Hepatocyte (in vitro differentiated cells): ENCODE results near the gene SCG5. TPM values are rescaled to one million over a fixed set of nuclear protein-coding genes. Genes with fewer than 3 reads are reported as not detected.

ENCODE experiments used
- DNase-seq: peaks from one replicate; pipeline ENCODE4 v3.0.0-alpha.2; 2016; ENCODE audit warnings: low spot score
- H2AFZ ChIP-seq: fragments of 200-600 bp; sonication (generic); 2 replicates; pipeline ENCODE4 v1.6.0; 2016; ENCODE audit warnings: antibody characterized with exemption, mild to moderate bottlenecking
- H3K27ac ChIP-seq: fragments of 200-600 bp; sonication (generic); 2 replicates; pipeline ENCODE4 v1.5.1; 2016; ENCODE audit warnings: mild to moderate bottlenecking
- H3K27me3 ChIP-seq: fragments of 200-600 bp; sonication (generic); 2 replicates; pipeline ENCODE4 v1.6.1; 2016
- H3K36me3 ChIP-seq: fragments of 200-600 bp; sonication (generic); replicated peaks from 2 replicates; pipeline ENCODE4 v1.5.1; 2016; ENCODE audit warnings: low read depth; ENCODE audit not compliant: insufficient read depth
- H3K4me1 ChIP-seq: fragments of 200-600 bp; sonication (generic); 2 replicates; pipeline ENCODE4 v1.5.1; 2016; ENCODE audit warnings: mild to moderate bottlenecking, moderate library complexity; ENCODE audit not compliant: insufficient read depth
- H3K4me2 ChIP-seq: fragments of 200-600 bp; sonication (generic); 2 replicates; pipeline ENCODE4 v1.6.0; 2016
- H3K4me3 ChIP-seq: fragments of 200-600 bp; sonication (generic); 2 replicates; pipeline ENCODE4 v1.5.1; 2016; ENCODE audit warnings: mild to moderate bottlenecking
- H3K79me2 ChIP-seq: fragments of 200-600 bp; sonication (generic); 2 replicates; pipeline ENCODE4 v1.6.0; 2017; ENCODE audit warnings: mild to moderate bottlenecking
- H3K9me2 ChIP-seq: fragments of 200-600 bp; sonication (generic); replicated peaks from 2 replicates; pipeline ENCODE4 v1.6.0; 2017; ENCODE audit warnings: mild to moderate bottlenecking; ENCODE audit not compliant: insufficient read depth
- H3K9me3 ChIP-seq: fragments of 200-600 bp; sonication (generic); 2 replicates; pipeline ENCODE4 v1.5.1; 2016; ENCODE audit warnings: low read depth, mild to moderate bottlenecking
- H4K20me1 ChIP-seq: fragments of 200-600 bp; sonication (generic); 2 replicates; pipeline ENCODE4 v1.6.0; 2016; ENCODE audit warnings: mild to moderate bottlenecking; ENCODE audit not compliant: insufficient read depth, poor library complexity, severe bottlenecking
- CTCF ChIP-seq: fragments of 200-600 bp; sonication (generic); IDR thresholded peaks from 2 replicates; pipeline ENCODE4 v1.5.1; 2016; ENCODE audit warnings: antibody characterized with exemption, mild to moderate bottlenecking; ENCODE audit not compliant: poor library complexity
- EZH2 ChIP-seq: fragments of 200-600 bp; sonication (generic); IDR thresholded peaks from 2 replicates; pipeline ENCODE4 v1.6.1; 2016; ENCODE audit warnings: antibody characterized with exemption, mild to moderate bottlenecking, borderline replicate concordance
- EZH2phosphoT487 ChIP-seq: fragments of 200-600 bp; sonication (generic); IDR thresholded peaks from one replicate; pipeline ENCODE4 v1.6.1; 2018; ENCODE audit warnings: antibody characterized with exemption, mild to moderate bottlenecking, low read depth, moderate library complexity; ENCODE audit not compliant: unreplicated experiment, severe bottlenecking
- WGBS: methylation state at CpG from one replicate; pipeline ENCODE4 v1.1.6; 2016; ENCODE audit warnings: low lambda C conversion rate; ENCODE audit errors: missing lambda C conversion rate; 5-methylcytosine and 5-hydroxymethylcytosine counted together
- polyA plus RNA-seq: library from polyadenylated mRNA; unstranded; fragments of >200 nt; fragmentation: Nextera tagmentation; extraction: Ambion mirVana; gene quantifications from 2 replicates; pipeline ENCODE4 v1.2.1, GENCODE V29; 2016
- total RNA-seq: library from RNA; depleted of rRNA; stranded (reverse); fragments of >200 nt; gene quantifications from 2 replicates; pipeline ENCODE4 v1.2.3, GENCODE V29; 2014

The SCG5 gene
- total and polyA plus RNA-seq, 2 experiments from 2014 or later = 5.2 to 9.8 TPM

DNA sequence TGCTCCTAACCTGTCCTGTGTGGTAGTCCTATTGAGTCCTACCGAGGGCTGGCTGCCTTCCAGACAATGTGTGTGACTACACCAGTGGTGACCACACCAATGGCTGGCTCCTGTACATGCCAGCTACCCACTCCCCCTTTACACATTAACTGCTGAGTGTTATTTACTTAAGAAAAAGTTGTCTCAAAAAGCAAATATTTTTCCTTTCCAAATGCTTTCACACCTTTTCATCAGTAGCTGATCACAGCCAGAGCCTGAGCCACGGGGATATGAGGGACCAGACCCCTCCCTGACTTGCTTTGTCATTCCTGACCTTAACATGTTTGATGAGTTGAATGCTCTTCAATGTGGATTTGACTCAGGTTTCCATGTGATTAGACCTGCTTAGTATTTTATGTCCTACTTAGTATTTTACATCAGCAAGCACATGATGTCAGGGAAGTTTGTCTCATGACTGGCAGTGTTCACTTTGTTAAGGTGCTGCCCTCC lies 46.7 kb downstream of the SCG5 start:
- H3K4me3 ChIP-seq = no peak overlapping the region
- no peaks in the 10 kb centered on the region for H3K9me2 ChIP-seq
- H3K79me2 ChIP-seq = no peaks in the 10 kb centered on the region
- no peaks in the 10 kb centered on the region for H3K27me3 ChIP-seq
- DNase-seq = peak; percentile 72
- no peak overlapping the region for H3K4me2 ChIP-seq
- no peaks in the 10 kb centered on the region for H3K9me3 ChIP-seq
- no peaks in the 10 kb centered on the region for H3K36me3 ChIP-seq
- H4K20me1 ChIP-seq = no peaks in the 10 kb centered on the region
- H3K4me1 ChIP-seq = peaks cover 11% of the 10 kb centered on the region
- no peak overlapping the region for H3K27ac ChIP-seq
- H2AFZ ChIP-seq = no peak overlapping the region
- TF ChIP-seq EZH2phosphoT487 (no peak), EZH2 (no peak)
- 50% methylated on average over 2 of the region's 2 CpGs for WGBS

DNA sequence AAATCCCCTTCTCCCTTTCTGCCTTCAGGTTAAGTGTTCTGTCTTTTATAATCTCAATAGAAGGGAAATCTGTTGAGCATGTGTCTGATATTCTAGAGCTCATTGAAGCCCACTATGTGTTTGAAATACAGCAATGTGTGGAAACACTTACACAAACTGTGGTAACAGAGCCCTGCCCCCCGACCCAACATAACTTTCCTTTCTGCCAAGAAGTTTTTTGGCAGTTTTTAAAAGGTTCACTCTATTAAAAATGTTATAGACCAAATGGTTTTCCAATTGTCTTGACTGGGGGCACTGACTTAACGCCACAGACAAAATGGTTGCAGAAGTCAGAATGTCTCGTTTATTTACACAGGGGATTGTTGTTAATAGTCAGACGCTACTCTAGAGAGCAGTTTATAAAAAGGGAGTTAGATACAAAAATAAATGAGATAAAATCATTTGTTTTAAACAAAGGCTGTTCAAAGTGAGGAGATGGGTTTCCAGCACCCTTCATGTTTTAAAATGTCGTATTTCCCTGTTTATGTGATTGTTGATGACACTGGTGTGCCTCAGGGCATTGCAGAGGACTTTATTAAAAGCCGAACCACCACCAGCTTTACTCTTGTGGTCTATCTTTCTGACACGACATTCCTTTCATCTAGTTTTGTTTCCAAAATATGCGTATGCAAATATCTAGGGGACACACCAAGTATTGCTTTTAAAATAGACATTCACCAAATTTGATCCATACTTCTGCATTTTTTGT lies 49.6 kb downstream of the SCG5 start:
- Histone ChIP-seq H3K4me1 (peaks cover 11% of the 10 kb centered on the region), H3K27me3 (no peaks in the 10 kb centered on the region), H3K27ac (peak overlapping the region; percentile 34), H3K9me3 (no peaks in the 10 kb centered on the region), H3K36me3 (no peaks in the 10 kb centered on the region), H3K79me2 (no peaks in the 10 kb centered on the region), H3K9me2 (no peaks in the 10 kb centered on the region), H3K4me2 (peak overlapping the region; percentile 45), H3K4me3 (no peak overlapping the region), H4K20me1 (no peaks in the 10 kb centered on the region), H2AFZ (no peak overlapping the region)
- no peak for TF ChIP-seq CTCF
- TF ChIP-seq EZH2 = no peak
- TF ChIP-seq EZH2phosphoT487 = no peak
- 53% methylated on average over 8 of the region's 8 CpGs for WGBS
- peak; percentile 22 for DNase-seq

DNA sequence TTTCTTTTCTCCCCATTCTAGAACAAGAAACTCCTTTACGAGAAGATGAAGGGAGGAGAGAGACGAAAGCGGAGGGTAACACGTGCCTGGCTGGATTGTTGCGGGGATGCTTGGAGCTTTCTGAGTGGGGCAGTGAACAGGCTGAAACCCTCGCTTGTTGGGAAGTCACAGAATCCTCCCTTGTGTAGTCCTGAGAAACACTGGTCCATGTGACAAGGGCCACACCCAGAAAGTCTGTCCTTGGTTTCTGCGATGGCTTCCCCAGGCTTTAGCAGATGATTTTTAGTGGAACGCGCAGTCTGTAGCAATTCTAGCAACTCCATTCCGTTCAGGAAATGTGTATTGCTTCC lies 50.2 kb downstream of the SCG5 start:
- H3K36me3 ChIP-seq = no peaks in the 10 kb centered on the region
- H2AFZ ChIP-seq = no peak overlapping the region
- H3K27me3 ChIP-seq = no peaks in the 10 kb centered on the region
- TF ChIP-seq CTCF = no peak
- no peak for TF ChIP-seq EZH2
- TF ChIP-seq EZH2phosphoT487 = no peak
- H3K27ac ChIP-seq = peak overlapping the region; percentile 34
- no peak overlapping the region for H3K4me3 ChIP-seq
- H3K79me2 ChIP-seq = no peaks in the 10 kb centered on the region
- H3K4me2 ChIP-seq = peak overlapping the region; percentile 45
- H3K9me2 ChIP-seq = no peaks in the 10 kb centered on the region
- no peak for DNase-seq
- 82% methylated on average over 10 of the region's 10 CpGs for WGBS
- H3K4me1 ChIP-seq = peaks cover 11% of the 10 kb centered on the region
- H3K9me3 ChIP-seq = no peaks in the 10 kb centered on the region
- no peaks in the 10 kb centered on the region for H4K20me1 ChIP-seq

DNA sequence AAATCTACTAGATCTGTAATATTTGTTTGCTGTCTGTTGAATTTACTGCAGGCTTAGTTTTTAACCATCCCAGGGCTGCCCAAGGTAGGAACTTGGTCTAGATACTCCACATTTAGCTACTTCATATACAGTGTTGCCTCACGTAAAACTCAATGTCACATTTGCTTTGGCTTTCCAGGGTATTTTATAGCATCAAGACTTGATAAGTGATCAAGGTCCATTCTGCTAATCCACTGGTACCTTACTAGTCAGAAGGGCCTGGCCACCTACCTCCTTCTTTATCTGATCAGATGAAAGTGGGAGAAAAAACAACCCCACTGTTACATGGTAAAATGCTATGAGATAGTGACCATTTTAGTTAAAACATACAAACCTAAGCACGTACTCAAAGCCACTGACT lies 50.8 kb downstream of the SCG5 start:
- H3K9me2 ChIP-seq = no peaks in the 10 kb centered on the region
- H3K4me2 ChIP-seq = no peak overlapping the region
- H3K4me3 ChIP-seq = no peak overlapping the region
- H3K79me2 ChIP-seq = no peaks in the 10 kb centered on the region
- WGBS = 76% methylated on average over 2 of the region's 2 CpGs
- peak overlapping the region; percentile 34 for H3K27ac ChIP-seq
- no peaks in the 10 kb centered on the region for H3K27me3 ChIP-seq
- no peak overlapping the region for H2AFZ ChIP-seq
- no peaks in the 10 kb centered on the region for H4K20me1 ChIP-seq
- no peaks in the 10 kb centered on the region for H3K9me3 ChIP-seq
- TF ChIP-seq EZH2 (no peak), CTCF (no peak), EZH2phosphoT487 (no peak)
- H3K4me1 ChIP-seq = peaks cover 11% of the 10 kb centered on the region
- no peaks in the 10 kb centered on the region for H3K36me3 ChIP-seq
- no peak for DNase-seq
